ENCODE data around the gene MAGI1.

DNA sequence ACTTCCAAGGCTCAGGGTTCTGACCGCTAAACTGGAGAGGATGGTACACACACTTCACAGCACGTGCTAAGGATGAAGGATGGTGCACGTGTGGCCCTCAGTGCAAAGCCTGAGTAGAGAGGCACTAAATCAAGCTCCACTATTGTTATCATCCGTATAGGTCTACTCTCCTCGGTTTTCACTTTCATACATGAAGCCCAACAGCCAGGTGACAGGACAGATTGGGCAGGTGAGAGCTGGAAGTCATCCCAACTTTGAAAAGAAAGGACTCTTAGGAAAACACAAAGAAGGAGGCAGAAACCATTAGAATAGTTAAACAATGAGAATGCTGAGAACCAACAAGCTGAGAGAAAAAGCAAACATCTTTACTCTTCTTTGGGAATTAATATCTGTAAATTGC lies 21.1 kb downstream of the MAGI1 start:
- TF ChIP-seq POLR2A (IDR thresholded peaks at IDR 0.05) (no peak), POLR2AphosphoS5 (IDR thresholded peaks at IDR 0.05) (no peak)
- TF ChIP-seq, protein P1, sequence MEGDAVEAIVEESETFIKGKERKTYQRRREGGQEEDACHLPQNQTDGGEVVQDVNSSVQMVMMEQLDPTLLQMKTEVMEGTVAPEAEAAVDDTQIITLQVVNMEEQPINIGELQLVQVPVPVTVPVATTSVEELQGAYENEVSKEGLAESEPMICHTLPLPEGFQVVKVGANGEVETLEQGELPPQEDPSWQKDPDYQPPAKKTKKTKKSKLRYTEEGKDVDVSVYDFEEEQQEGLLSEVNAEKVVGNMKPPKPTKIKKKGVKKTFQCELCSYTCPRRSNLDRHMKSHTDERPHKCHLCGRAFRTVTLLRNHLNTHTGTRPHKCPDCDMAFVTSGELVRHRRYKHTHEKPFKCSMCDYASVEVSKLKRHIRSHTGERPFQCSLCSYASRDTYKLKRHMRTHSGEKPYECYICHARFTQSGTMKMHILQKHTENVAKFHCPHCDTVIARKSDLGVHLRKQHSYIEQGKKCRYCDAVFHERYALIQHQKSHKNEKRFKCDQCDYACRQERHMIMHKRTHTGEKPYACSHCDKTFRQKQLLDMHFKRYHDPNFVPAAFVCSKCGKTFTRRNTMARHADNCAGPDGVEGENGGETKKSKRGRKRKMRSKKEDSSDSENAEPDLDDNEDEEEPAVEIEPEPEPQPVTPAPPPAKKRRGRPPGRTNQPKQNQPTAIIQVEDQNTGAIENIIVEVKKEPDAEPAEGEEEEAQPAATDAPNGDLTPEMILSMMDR (IDR thresholded peaks at IDR 0.05) = no peak
